Measurements from ENCODE around the gene LYL1. TPM values are rescaled to one million over a fixed set of nuclear protein-coding genes. Genes with fewer than 3 reads are reported as not detected.

The LYL1 gene
- total and polyA plus RNA-seq, 9 of the 15 experiments (the other 6 are each of a cell fraction or from before 2014, with no cell fraction given), result 1.3 to 266 (median 34.0) TPM

- ChIA-PET CTCF (ENCODE audit: low intra/inter-chr PET ratio) (interaction anchor here (0.6 to 1.2 kb wide), 2 partner anchors 10 to 161 kb away, joined by 5 read pairs; no protein-coding TSS in a partner anchor), POLR2A (interaction anchor here (0.5 to 3.1 kb wide), 10 partner anchors 16 to 182 kb away, joined by 3 to 16 read pairs (median 3); no protein-coding TSS in a partner anchor)
- peaks cover 59% of the 10 kb centered on the region for H3K79me2 ChIP-seq (ENCODE audit: control insufficient read depth, insufficient read depth, low read length)
- H3K9me1 ChIP-seq (ENCODE audit: control insufficient read depth, insufficient read depth, low read length), result no peaks in the 10 kb centered on the region
- peak overlapping the region; percentile 98 for H3K27ac ChIP-seq (ENCODE audit: extremely low read depth, low read depth, low read length)
- no peak overlapping the region; the same call in 1 of the 2 replicates for H2AFZ ChIP-seq (ENCODE audit: low read depth, low read length)
- H3K36me3 ChIP-seq (ENCODE audit: control insufficient read depth, insufficient read depth, low read length), result peaks cover 47% of the 10 kb centered on the region
- in situ Hi-C loops (cut with MboI) (no loop called here), intact Hi-C loops (cut with micrococcal nuclease) (loop anchor here (2.0 to 10.0 kb wide), 3 partner anchors 15 to 133 kb away; partner anchors contain the start of genes IER2, STX10 and TRMT1)
- peaks cover 24 to 69% of the 10 kb centered on the region in 2 experiments for H3K4me1 ChIP-seq (replicated peaks in 1 of 2; ENCODE audit: control insufficient read depth in 2 of 2, insufficient read depth in 2 of 2, low read length in 2 of 2)
- no peaks in the 10 kb centered on the region for H4K20me1 ChIP-seq (replicated peaks; ENCODE audit: control insufficient read depth, insufficient read depth, low read length)
- no peak for ATAC-seq
- H3K9ac ChIP-seq (ENCODE audit: insufficient read depth in 1 of 2, low read depth in 2 of 2, low read length in 2 of 2), result peak overlapping the region; percentile 95 to 99
- no peaks in the 10 kb centered on the region for H3K27me3 ChIP-seq (ENCODE audit: control insufficient read depth in 2 of 2, insufficient read depth in 2 of 2, low read length in 2 of 2)
- no peak for FAIRE-seq
- TSS peak; percentile 73 for BruUV-seq (replicated peaks)
- H3K4me3 ChIP-seq, result peak overlapping the region; percentile 98
- 1% methylated on average over 7 of the region's 7 CpGs for WGBS (ENCODE audit: insufficient coverage, low coverage, missing lambda C conversion rate)
- DNase-seq (ENCODE audit: extremely low read depth in 1 of 4, low spot score in 3 of 4), result no peak
- peak overlapping the region; percentile 99 for H3K4me2 ChIP-seq (ENCODE audit: insufficient read depth, low read length)
- H3K9me3 ChIP-seq (replicated peaks; ENCODE audit: control insufficient read depth, insufficient read depth, low read depth, low read length), result no peaks in the 10 kb centered on the region
- TF ChIP-seq MEF2A (IDR thresholded peaks at IDR 0.05; ENCODE audit: control insufficient read depth, low read depth, low read length) (no peak), CUX1 (CRISPR knock-in tag; IDR thresholded peaks at IDR 0.05) (0 out of 2 replicates have a peak, but pooled peaks have one; percentile 31), CREM (IDR thresholded peaks at IDR 0.05; ENCODE audit: low read depth) (no peak), ZNF121 (CRISPR knock-in tag; conservative IDR thresholded peaks at IDR 0.05) (peak; percentile 93), RBM39 (optimal IDR thresholded peaks at IDR 0.05; ENCODE audit: low read depth, low read length) (no peak), ZNF512 (tag; IDR thresholded peaks at IDR 0.05) (no peak), PHB2 (IDR thresholded peaks at IDR 0.05; ENCODE audit: low read depth) (no peak), ZKSCAN1 (IDR thresholded peaks at IDR 0.05; ENCODE audit: low read depth, low read length) (no peak), RAD51 (IDR thresholded peaks at IDR 0.05; ENCODE audit: borderline replicate concordance, low read depth) (0 out of 2 replicates have a peak, but pooled peaks have one; percentile 8), HBP1 (CRISPR knock-in tag; IDR thresholded peaks at IDR 0.05) (no peak), XRCC5 (IDR thresholded peaks at IDR 0.05; ENCODE audit: low read depth, low read length) (no peak), ZNF282 (CRISPR knock-in tag; IDR thresholded peaks at IDR 0.05) (no peak), CBX2 (IDR thresholded peaks at IDR 0.05; ENCODE audit: insufficient read depth, low read length, poor library complexity, severe bottlenecking) (no peak)
These were observed 855 bp downstream of the LYL1 start for GRCh38 chr19:13101590-13102415.

Data from K562 (cell line).